Lower lobe of right lung (tissue), 2 donors: ENCODE results near the gene VEGFC. TPM values are rescaled to one million over a fixed set of nuclear protein-coding genes. Genes with fewer than 3 reads are reported as not detected.

Source experiments
- ATAC-seq, 2 donors: fragments of 200-7000 bp; cut with Tn5 transposase; one replicate each; pipeline ENCODE4 v1.9.1; 2020 to 2022; ENCODE audit warnings: mild to moderate bottlenecking in 2 of 2, moderate library complexity in 2 of 2
- DNase-seq: peaks from one replicate; pipeline ENCODE4 v3.0.0-alpha.2; 2020
- H3K27ac ChIP-seq: fragments of 200-600 bp; one replicate; pipeline ENCODE4 v1.8.0; 2022
- H3K27me3 ChIP-seq: fragments of 200-600 bp; one replicate; pipeline ENCODE4 v1.8.0; 2022; ENCODE audit warnings: low read depth
- H3K36me3 ChIP-seq: fragments of 200-600 bp; one replicate; pipeline ENCODE4 v1.8.0; 2022; ENCODE audit warnings: mild to moderate bottlenecking
- H3K4me1 ChIP-seq: fragments of 200-600 bp; one replicate; pipeline ENCODE4 v1.8.0; 2022
- H3K4me3 ChIP-seq: fragments of 200-600 bp; one replicate; pipeline ENCODE4 v1.8.0; 2022; ENCODE audit warnings: mild to moderate bottlenecking
- H3K9me3 ChIP-seq: fragments of 200-600 bp; one replicate; pipeline ENCODE4 v1.8.0; 2022
- CTCF ChIP-seq: fragments of 200-600 bp; IDR thresholded peaks from one replicate; pipeline ENCODE4 v1.8.0; 2022; ENCODE audit warnings: antibody characterized with exemption, mild to moderate bottlenecking
- intact Hi-C: fragments of 100-400 bp; cut with DNase I; formaldehyde crosslinking; loops from one replicate; pipeline ENCODE4 v1.11.0; 2022
- total RNA-seq: library from RNA; stranded (reverse); fragmentation: NEBNext Ultra II Directional; extraction: Animal tissue kit (Norgen Biotek cat#: 25700); gene quantifications from one replicate; pipeline ENCODE4 v1.2.1, GENCODE V29; 2021
- donor health status: DM: no; HTN: yes; CAD: no; lungs with severe emphysema.

Gene VEGFC
- total RNA-seq, 1 donor from 2014 or later, result 16.1 TPM

GRCh38 chr4:176782191-176782590 lies 10.5 kb downstream of the VEGFC start:
- no peak for ATAC-seq
- Histone ChIP-seq H3K4me1 (peaks cover 4% of the 10 kb centered on the region), H3K4me3 (no peak overlapping the region), H3K27me3 (no peaks in the 10 kb centered on the region), H3K36me3 (no peaks in the 10 kb centered on the region), H3K9me3 (no peaks in the 10 kb centered on the region), H3K27ac (peak overlapping the region; percentile 15)
- intact Hi-C loops, result no loop called here
- no peak for DNase-seq
- no peak for TF ChIP-seq CTCF

- H3K27me3 ChIP-seq, result no peaks in the 10 kb centered on the region
- peaks cover 4% of the 10 kb centered on the region for H3K4me1 ChIP-seq
- no peak for ATAC-seq
Measured at GRCh38 chr4:176781739-176782100, 11.0 kb downstream of the VEGFC start.

GRCh38 chr4:176780995-176781738 lies 11.6 kb downstream of the VEGFC start:
- no peaks in the 10 kb centered on the region for H3K36me3 ChIP-seq
- H3K9me3 ChIP-seq, result no peaks in the 10 kb centered on the region
- no peaks in the 10 kb centered on the region for H3K27me3 ChIP-seq
- H3K4me3 ChIP-seq, result no peak overlapping the region
- peaks cover 3% of the 10 kb centered on the region for H3K4me1 ChIP-seq
- DNase-seq (no peak), ATAC-seq (no peak)
- intact Hi-C loops, result no loop called here
- TF ChIP-seq CTCF, result no peak
- peak overlapping the region; percentile 15 for H3K27ac ChIP-seq

More at GRCh38 chr4:176781739-176782100, 11.0 kb downstream of the VEGFC start:
- H3K4me3 ChIP-seq, result no peak overlapping the region
- no peak for DNase-seq
- H3K36me3 ChIP-seq, result no peaks in the 10 kb centered on the region
- peak overlapping the region; percentile 15 for H3K27ac ChIP-seq
- intact Hi-C loops, result no loop called here
- no peaks in the 10 kb centered on the region for H3K9me3 ChIP-seq
- no peak for TF ChIP-seq CTCF

GRCh38 chr4:176779421-176779820 lies 13.3 kb downstream of the VEGFC start:
- no peak for DNase-seq
- ATAC-seq, result no peak
- intact Hi-C loops, result no loop called here
- TF ChIP-seq CTCF, result no peak
- no peaks in the 10 kb centered on the region for H3K4me1 ChIP-seq
- H3K27ac ChIP-seq, result no peak overlapping the region
- no peak overlapping the region for H3K4me3 ChIP-seq
- no peaks in the 10 kb centered on the region for H3K27me3 ChIP-seq
- no peaks in the 10 kb centered on the region for H3K9me3 ChIP-seq
- H3K36me3 ChIP-seq, result no peaks in the 10 kb centered on the region

GRCh38 chr4:176778491-176778890 lies 14.2 kb downstream of the VEGFC start:
- ATAC-seq (no peak), DNase-seq (no peak)
- H3K27me3 ChIP-seq, result no peaks in the 10 kb centered on the region
- no peak overlapping the region for H3K27ac ChIP-seq
- no peak for TF ChIP-seq CTCF
- H3K4me3 ChIP-seq, result no peak overlapping the region
- H3K36me3 ChIP-seq, result no peaks in the 10 kb centered on the region
- H3K9me3 ChIP-seq, result no peaks in the 10 kb centered on the region
- H3K4me1 ChIP-seq, result no peaks in the 10 kb centered on the region
- intact Hi-C loops, result no loop called here
